WTC11 (cell line): ENCODE results near the gene SLIT2. TPM values are rescaled to one million over a fixed set of nuclear protein-coding genes. Genes with fewer than 3 reads are reported as not detected.

ENCODE experiments used
- ATAC-seq: fragments of 200-7000 bp; cut with Tn5 transposase; 2 replicates; pipeline ENCODE4 v1.10.0; 2021; ENCODE audit warnings: mild to moderate bottlenecking, moderate library complexity
- CTCF ChIA-PET: fragments of 300-600 bp; sonication (Branson Sonifier 250); formaldehyde crosslinking; loops from one replicate; lab custom pipeline; 2021; ENCODE audit warnings: antibody characterized with exemption; lab: Charles Lee
- POLR2A ChIA-PET: fragments of 350-600 bp; sonication (Branson Sonifier 250); formaldehyde crosslinking; loops from one replicate; lab custom pipeline; 2021; ENCODE audit warnings: antibody characterized with exemption; lab: Charles Lee
- DNase-seq: peaks from one replicate; pipeline ENCODE4 v3.0.0; 2021; ENCODE audit warnings: low spot score
- H3K27ac Mint-ChIP-seq: 2 replicates; pipeline ENCODE4 v1.8.0; 2021; ENCODE audit warnings: mixed read lengths
- H3K27me3 Mint-ChIP-seq: 2 replicates; pipeline ENCODE4 v1.8.0; 2021; ENCODE audit warnings: low read depth, mild to moderate bottlenecking, moderate library complexity, mixed read lengths
- H3K36me3 Mint-ChIP-seq: 2 replicates; pipeline ENCODE4 v1.8.0; 2021; ENCODE audit warnings: mixed read lengths
- H3K4me1 Mint-ChIP-seq: 2 replicates; pipeline ENCODE4 v1.8.0; 2022; ENCODE audit warnings: mixed read lengths
- H3K4me3 Mint-ChIP-seq: 2 replicates; pipeline ENCODE4 v1.8.0; 2021; ENCODE audit warnings: mild to moderate bottlenecking, moderate library complexity, mixed read lengths
- H3K9me3 Mint-ChIP-seq: 2 replicates; pipeline ENCODE4 v1.8.0; 2021; ENCODE audit warnings: mixed read lengths
- CBFB ChIP-seq: sonication (generic); formaldehyde crosslinking; IDR thresholded peaks from 2 replicates; pipeline ENCODE4 v1.8.1; 2022; ENCODE audit warnings: mild to moderate bottlenecking, low read depth, missing genetic modification reagents
- CREB1 ChIP-seq: sonication (generic); formaldehyde crosslinking; IDR thresholded peaks from 2 replicates; pipeline ENCODE4 v1.8.0; 2023; ENCODE audit warnings: mild to moderate bottlenecking, missing genetic modification reagents
- ELF4 ChIP-seq: sonication (generic); formaldehyde crosslinking; IDR thresholded peaks from 2 replicates; pipeline ENCODE4 v1.8.1; 2022; ENCODE audit warnings: low read depth, mild to moderate bottlenecking, moderate library complexity, missing genetic modification reagents
- NFYB ChIP-seq: sonication (generic); formaldehyde crosslinking; conservative IDR thresholded peaks from 2 replicates; pipeline ENCODE4 v1.8.0; 2022; ENCODE audit warnings: low read depth, missing genetic modification reagents
- NR1H2 ChIP-seq: sonication (generic); formaldehyde crosslinking; IDR thresholded peaks from 2 replicates; pipeline ENCODE4 v1.9.0; 2021; ENCODE audit warnings: mild to moderate bottlenecking, moderate library complexity, missing genetic modification reagents
- PRRX2 ChIP-seq: fragments of 250-450 bp; sonication (Bioruptor Pico); IDR thresholded peaks from 2 replicates; pipeline ENCODE4 v1.8.0; 2021; ENCODE audit warnings: mild to moderate bottlenecking
- RELA ChIP-seq: sonication (generic); formaldehyde crosslinking; IDR thresholded peaks from 2 replicates; pipeline ENCODE4 v1.8.1; 2022; ENCODE audit warnings: missing genetic modification reagents, mild to moderate bottlenecking, borderline replicate concordance
- SOX15 ChIP-seq: fragments of 250-450 bp; sonication (Bioruptor Pico); IDR thresholded peaks from 2 replicates; pipeline ENCODE4 v1.9.0; 2021; ENCODE audit warnings: mild to moderate bottlenecking
- ZNF416 ChIP-seq: fragments of 250-450 bp; sonication (Bioruptor Pico); IDR thresholded peaks from 2 replicates; pipeline ENCODE4 v1.9.0; 2021; ENCODE audit warnings: mild to moderate bottlenecking, inconsistent platforms
- total RNA-seq: library from RNA; stranded (reverse); gene quantifications from 3 replicates; pipeline ENCODE4 v1.2.3, GENCODE V29; 2021
- TF ChIP-seq, protein P1 (sequence below): fragments of 250-450 bp; sonication (Bioruptor Pico); IDR thresholded peaks from 2 replicates; pipeline ENCODE4 v1.9.0; 2021; ENCODE audit warnings: mild to moderate bottlenecking, borderline replicate concordance
- TF ChIP-seq, protein P2 (sequence below): sonication (generic); formaldehyde crosslinking; IDR thresholded peaks from 2 replicates; pipeline ENCODE4 v1.8.0; 2022; ENCODE audit warnings: mild to moderate bottlenecking, missing genetic modification reagents
- TF ChIP-seq, protein P3 (sequence below): sonication (generic); formaldehyde crosslinking; IDR thresholded peaks from 2 replicates; pipeline ENCODE4 v1.8.1; 2022; ENCODE audit warnings: mild to moderate bottlenecking, missing genetic modification reagents, moderate library complexity, borderline replicate concordance
- TF ChIP-seq, protein P4 (sequence below): fragments of 250-450 bp; sonication (Bioruptor Pico); IDR thresholded peaks from 2 replicates; pipeline ENCODE4 v1.9.0; 2021; ENCODE audit warnings: moderate library complexity, mild to moderate bottlenecking, inconsistent platforms, borderline replicate concordance
- TF ChIP-seq, protein P5 (sequence below): sonication (generic); formaldehyde crosslinking; IDR thresholded peaks from 2 replicates; pipeline ENCODE4 v1.8.1; 2022; ENCODE audit warnings: low read depth, missing genetic modification reagents, borderline replicate concordance
- TF ChIP-seq, protein P6 (sequence below): sonication (generic); formaldehyde crosslinking; IDR thresholded peaks from 2 replicates; pipeline ENCODE4 v1.8.0; 2022; ENCODE audit warnings: missing genetic modification reagents
- TF ChIP-seq, protein P7 (sequence below): fragments of 250-450 bp; sonication (Bioruptor Pico); IDR thresholded peaks from 2 replicates; pipeline ENCODE4 v1.8.0; 2021; ENCODE audit warnings: mild to moderate bottlenecking
- TF ChIP-seq, protein P8 (sequence below): sonication (generic); formaldehyde crosslinking; IDR thresholded peaks from 2 replicates; pipeline ENCODE4 v1.8.0; 2022; ENCODE audit warnings: mild to moderate bottlenecking, missing genetic modification reagents

Gene SLIT2
- total RNA-seq, 1 experiment from 2014 or later: 6.8 TPM

DNA sequence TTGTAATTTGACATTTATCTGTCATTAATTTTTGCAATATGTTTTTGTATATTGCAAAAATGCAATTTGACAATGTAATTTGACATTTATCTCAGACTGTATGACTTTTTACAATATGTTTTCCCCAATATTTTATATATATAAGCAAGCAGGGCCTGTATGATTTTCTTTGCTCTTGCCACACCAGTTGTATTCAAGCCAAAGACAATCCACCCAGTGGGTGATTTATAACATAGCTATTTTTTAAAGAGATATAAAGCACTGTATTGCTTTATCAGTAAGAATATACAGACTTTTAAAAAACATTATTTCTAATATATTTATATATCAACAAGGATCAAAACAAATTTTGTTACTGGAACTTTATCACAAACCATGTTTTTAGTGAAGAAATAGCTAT, 47.3 kb downstream of the SLIT2 start:
- TF ChIP-seq, protein P1, sequence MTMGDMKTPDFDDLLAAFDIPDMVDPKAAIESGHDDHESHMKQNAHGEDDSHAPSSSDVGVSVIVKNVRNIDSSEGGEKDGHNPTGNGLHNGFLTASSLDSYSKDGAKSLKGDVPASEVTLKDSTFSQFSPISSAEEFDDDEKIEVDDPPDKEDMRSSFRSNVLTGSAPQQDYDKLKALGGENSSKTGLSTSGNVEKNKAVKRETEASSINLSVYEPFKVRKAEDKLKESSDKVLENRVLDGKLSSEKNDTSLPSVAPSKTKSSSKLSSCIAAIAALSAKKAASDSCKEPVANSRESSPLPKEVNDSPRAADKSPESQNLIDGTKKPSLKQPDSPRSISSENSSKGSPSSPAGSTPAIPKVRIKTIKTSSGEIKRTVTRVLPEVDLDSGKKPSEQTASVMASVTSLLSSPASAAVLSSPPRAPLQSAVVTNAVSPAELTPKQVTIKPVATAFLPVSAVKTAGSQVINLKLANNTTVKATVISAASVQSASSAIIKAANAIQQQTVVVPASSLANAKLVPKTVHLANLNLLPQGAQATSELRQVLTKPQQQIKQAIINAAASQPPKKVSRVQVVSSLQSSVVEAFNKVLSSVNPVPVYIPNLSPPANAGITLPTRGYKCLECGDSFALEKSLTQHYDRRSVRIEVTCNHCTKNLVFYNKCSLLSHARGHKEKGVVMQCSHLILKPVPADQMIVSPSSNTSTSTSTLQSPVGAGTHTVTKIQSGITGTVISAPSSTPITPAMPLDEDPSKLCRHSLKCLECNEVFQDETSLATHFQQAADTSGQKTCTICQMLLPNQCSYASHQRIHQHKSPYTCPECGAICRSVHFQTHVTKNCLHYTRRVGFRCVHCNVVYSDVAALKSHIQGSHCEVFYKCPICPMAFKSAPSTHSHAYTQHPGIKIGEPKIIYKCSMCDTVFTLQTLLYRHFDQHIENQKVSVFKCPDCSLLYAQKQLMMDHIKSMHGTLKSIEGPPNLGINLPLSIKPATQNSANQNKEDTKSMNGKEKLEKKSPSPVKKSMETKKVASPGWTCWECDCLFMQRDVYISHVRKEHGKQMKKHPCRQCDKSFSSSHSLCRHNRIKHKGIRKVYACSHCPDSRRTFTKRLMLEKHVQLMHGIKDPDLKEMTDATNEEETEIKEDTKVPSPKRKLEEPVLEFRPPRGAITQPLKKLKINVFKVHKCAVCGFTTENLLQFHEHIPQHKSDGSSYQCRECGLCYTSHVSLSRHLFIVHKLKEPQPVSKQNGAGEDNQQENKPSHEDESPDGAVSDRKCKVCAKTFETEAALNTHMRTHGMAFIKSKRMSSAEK (CRISPR knock-in tag): no peak
- TF ChIP-seq, protein P2, sequence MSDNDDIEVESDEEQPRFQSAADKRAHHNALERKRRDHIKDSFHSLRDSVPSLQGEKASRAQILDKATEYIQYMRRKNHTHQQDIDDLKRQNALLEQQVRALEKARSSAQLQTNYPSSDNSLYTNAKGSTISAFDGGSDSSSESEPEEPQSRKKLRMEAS (CRISPR knock-in tag): no peak
- TF ChIP-seq SOX15 (CRISPR knock-in tag) (no peak), NFYB (CRISPR knock-in tag) (no peak), ZNF416 (no peak), ELF4 (no peak), NR1H2 (CRISPR knock-in tag) (no peak), CREB1 (CRISPR knock-in tag) (no peak), RELA (no peak), CBFB (no peak), PRRX2 (CRISPR knock-in tag) (no peak)
- TF ChIP-seq, protein P3, sequence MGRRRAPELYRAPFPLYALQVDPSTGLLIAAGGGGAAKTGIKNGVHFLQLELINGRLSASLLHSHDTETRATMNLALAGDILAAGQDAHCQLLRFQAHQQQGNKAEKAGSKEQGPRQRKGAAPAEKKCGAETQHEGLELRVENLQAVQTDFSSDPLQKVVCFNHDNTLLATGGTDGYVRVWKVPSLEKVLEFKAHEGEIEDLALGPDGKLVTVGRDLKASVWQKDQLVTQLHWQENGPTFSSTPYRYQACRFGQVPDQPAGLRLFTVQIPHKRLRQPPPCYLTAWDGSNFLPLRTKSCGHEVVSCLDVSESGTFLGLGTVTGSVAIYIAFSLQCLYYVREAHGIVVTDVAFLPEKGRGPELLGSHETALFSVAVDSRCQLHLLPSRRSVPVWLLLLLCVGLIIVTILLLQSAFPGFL (CRISPR knock-in tag): no peak
- TF ChIP-seq, protein P4, sequence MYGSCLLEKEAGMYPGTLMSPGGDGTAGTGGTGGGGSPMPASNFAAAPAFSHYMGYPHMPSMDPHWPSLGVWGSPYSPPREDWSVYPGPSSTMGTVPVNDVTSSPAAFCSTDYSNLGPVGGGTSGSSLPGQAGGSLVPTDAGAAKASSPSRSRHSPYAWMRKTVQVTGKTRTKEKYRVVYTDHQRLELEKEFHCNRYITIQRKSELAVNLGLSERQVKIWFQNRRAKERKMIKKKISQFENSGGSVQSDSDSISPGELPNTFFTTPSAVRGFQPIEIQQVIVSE: no peak
- TF ChIP-seq, protein P5, sequence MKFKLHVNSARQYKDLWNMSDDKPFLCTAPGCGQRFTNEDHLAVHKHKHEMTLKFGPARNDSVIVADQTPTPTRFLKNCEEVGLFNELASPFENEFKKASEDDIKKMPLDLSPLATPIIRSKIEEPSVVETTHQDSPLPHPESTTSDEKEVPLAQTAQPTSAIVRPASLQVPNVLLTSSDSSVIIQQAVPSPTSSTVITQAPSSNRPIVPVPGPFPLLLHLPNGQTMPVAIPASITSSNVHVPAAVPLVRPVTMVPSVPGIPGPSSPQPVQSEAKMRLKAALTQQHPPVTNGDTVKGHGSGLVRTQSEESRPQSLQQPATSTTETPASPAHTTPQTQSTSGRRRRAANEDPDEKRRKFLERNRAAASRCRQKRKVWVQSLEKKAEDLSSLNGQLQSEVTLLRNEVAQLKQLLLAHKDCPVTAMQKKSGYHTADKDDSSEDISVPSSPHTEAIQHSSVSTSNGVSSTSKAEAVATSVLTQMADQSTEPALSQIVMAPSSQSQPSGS (CRISPR knock-in tag): no peak
- TF ChIP-seq, protein P6, sequence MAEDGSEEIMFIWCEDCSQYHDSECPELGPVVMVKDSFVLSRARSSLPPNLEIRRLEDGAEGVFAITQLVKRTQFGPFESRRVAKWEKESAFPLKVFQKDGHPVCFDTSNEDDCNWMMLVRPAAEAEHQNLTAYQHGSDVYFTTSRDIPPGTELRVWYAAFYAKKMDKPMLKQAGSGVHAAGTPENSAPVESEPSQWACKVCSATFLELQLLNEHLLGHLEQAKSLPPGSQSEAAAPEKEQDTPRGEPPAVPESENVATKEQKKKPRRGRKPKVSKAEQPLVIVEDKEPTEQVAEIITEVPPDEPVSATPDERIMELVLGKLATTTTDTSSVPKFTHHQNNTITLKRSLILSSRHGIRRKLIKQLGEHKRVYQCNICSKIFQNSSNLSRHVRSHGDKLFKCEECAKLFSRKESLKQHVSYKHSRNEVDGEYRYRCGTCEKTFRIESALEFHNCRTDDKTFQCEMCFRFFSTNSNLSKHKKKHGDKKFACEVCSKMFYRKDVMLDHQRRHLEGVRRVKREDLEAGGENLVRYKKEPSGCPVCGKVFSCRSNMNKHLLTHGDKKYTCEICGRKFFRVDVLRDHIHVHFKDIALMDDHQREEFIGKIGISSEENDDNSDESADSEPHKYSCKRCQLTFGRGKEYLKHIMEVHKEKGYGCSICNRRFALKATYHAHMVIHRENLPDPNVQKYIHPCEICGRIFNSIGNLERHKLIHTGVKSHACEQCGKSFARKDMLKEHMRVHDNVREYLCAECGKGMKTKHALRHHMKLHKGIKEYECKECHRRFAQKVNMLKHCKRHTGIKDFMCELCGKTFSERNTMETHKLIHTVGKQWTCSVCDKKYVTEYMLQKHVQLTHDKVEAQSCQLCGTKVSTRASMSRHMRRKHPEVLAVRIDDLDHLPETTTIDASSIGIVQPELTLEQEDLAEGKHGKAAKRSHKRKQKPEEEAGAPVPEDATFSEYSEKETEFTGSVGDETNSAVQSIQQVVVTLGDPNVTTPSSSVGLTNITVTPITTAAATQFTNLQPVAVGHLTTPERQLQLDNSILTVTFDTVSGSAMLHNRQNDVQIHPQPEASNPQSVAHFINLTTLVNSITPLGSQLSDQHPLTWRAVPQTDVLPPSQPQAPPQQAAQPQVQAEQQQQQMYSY (CRISPR knock-in tag): no peak
- TF ChIP-seq, protein P7, sequence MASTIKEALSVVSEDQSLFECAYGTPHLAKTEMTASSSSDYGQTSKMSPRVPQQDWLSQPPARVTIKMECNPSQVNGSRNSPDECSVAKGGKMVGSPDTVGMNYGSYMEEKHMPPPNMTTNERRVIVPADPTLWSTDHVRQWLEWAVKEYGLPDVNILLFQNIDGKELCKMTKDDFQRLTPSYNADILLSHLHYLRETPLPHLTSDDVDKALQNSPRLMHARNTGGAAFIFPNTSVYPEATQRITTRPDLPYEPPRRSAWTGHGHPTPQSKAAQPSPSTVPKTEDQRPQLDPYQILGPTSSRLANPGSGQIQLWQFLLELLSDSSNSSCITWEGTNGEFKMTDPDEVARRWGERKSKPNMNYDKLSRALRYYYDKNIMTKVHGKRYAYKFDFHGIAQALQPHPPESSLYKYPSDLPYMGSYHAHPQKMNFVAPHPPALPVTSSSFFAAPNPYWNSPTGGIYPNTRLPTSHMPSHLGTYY (CRISPR knock-in tag): no peak
- TF ChIP-seq, protein P8, sequence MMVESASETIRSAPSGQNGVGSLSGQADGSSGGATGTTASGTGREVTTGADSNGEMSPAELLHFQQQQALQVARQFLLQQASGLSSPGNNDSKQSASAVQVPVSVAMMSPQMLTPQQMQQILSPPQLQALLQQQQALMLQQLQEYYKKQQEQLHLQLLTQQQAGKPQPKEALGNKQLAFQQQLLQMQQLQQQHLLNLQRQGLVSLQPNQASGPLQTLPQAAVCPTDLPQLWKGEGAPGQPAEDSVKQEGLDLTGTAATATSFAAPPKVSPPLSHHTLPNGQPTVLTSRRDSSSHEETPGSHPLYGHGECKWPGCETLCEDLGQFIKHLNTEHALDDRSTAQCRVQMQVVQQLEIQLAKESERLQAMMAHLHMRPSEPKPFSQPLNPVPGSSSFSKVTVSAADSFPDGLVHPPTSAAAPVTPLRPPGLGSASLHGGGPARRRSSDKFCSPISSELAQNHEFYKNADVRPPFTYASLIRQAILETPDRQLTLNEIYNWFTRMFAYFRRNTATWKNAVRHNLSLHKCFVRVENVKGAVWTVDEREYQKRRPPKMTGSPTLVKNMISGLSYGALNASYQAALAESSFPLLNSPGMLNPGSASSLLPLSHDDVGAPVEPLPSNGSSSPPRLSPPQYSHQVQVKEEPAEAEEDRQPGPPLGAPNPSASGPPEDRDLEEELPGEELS: no peak
- H3K36me3 Mint-ChIP-seq: no peaks in the 10 kb centered on the region
- CTCF ChIA-PET: no interaction called here
- H3K4me3 Mint-ChIP-seq: no peak overlapping the region
- DNase-seq (no peak), ATAC-seq (no peak)
- POLR2A ChIA-PET: no interaction called here
- H3K4me1 Mint-ChIP-seq: peaks cover 9% of the 10 kb centered on the region
- no peaks in the 10 kb centered on the region for H3K27me3 Mint-ChIP-seq
- H3K27ac Mint-ChIP-seq: no peak overlapping the region
- no peaks in the 10 kb centered on the region for H3K9me3 Mint-ChIP-seq
